ENCODE results near the gene ASPHD1.
"Not testable (repeated sequence)": the region's sequence is repeated elsewhere in the genome, so short reads cannot be mapped to it uniquely, and the experiment has no call there.

The ASPHD1 gene

DNA sequence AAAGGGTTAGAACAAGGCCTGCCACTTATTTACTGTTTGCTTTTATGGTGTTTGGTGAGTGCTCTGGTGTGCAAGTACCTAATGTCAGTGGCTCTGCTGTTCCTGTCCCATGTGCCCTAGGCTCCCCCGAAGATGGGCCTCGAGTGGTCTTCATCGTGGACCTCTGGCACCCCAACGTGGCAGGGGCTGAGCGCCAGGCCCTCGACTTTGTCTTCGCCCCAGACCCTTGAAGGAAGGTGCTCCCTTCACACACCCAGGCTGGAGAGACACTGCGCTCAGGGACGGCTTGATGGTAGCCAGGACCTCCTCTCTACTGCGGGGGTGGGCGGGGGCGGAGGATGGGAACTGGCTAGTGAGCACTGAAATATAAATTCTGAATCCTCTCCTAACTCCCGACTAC, 5.4 kb downstream of the ASPHD1 start:
- no peak overlapping the region for H3K4me3 ChIP-seq (ENCODE audit: insufficient read depth, low read depth, low read length, poor library complexity, severe bottlenecking)
- no peaks in the 10 kb centered on the region for H3K27me3 ChIP-seq (replicated peaks; ENCODE audit: control insufficient read depth, insufficient read depth, low read length, poor library complexity, severe bottlenecking)
- H3K9me3 ChIP-seq (ENCODE audit: control insufficient read depth, low read length): no peaks in the 10 kb centered on the region
- DNase-seq: no peak
- H3K4me1 ChIP-seq (ENCODE audit: control insufficient read depth, insufficient read depth, low read length, poor library complexity, severe bottlenecking): peaks cover 2% of the 10 kb centered on the region
- no peak overlapping the region for H3K27ac ChIP-seq (ENCODE audit: insufficient read depth, low read length, poor library complexity, severe bottlenecking)
- no peaks in the 10 kb centered on the region for H3K36me3 ChIP-seq (ENCODE audit: control insufficient read depth, insufficient read depth, low read length)

DNA sequence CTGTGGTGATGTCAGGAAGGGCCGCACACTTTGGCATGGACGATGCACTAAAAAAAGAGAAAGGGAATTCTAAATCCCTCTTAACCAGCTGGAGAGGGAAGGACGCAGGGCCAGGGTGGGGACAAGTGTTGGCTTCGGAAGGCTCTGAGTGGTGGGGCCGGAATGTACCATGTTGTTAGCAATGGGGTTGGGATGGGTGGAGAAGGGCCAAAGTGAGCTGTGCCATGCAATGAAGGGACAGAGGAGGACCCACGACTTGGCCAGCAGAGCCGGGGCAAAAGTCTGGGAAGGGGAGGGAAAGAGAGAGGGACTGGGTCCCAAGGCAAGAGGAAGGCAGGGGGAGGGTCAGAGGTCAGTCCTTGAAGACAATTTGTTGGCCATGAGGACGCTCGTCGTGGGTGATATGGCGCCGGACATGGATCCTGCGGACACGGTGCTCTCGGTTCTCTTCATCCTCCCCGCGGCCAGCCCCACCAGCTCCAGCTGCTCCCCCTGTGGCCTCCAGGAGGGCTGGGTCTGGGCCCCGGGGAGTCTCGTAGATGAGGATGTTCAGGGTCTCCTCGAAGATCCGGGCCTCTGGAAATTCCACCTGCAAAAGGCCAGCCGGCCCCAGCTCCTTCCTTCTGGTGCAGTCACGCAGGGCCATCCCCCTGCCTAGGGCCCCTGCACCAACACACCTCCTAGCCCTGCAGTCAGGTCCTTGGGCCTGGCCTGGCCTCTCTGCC, 6.4 kb downstream of the ASPHD1 start:
- Histone ChIP-seq H3K9me3 (ENCODE audit: control insufficient read depth, low read length) (no peaks in the 10 kb centered on the region), H3K4me1 (ENCODE audit: control insufficient read depth, insufficient read depth, low read length, poor library complexity, severe bottlenecking) (no peaks in the 10 kb centered on the region), H3K36me3 (ENCODE audit: control insufficient read depth, insufficient read depth, low read length) (no peaks in the 10 kb centered on the region), H3K27ac (ENCODE audit: insufficient read depth, low read length, poor library complexity, severe bottlenecking) (no peak overlapping the region), H3K27me3 (replicated peaks; ENCODE audit: control insufficient read depth, insufficient read depth, low read length, poor library complexity, severe bottlenecking) (no peaks in the 10 kb centered on the region), H3K4me3 (ENCODE audit: insufficient read depth, low read depth, low read length, poor library complexity, severe bottlenecking) (no peak overlapping the region)
- no peak for DNase-seq

DNA sequence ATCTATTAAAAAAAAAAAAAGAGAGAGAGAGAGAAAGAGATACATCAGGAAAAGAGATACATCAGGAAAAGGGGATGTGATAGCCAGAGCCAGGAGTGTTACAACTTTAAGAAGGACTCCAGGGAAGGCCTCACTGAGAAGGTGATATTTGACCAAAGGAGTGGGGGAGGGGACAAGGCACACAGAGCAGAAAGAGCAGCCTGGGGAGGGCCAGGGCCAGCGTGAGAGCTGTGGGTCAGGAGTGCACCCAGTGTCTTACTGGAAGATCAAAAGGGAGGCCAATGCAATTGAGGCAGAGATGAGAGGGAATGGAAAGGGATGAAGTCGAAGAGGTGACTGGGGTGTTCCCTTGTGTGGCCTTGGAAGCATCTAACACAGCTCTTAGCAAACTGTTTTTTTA, 7.7 kb downstream of the ASPHD1 start:
- Histone ChIP-seq H3K36me3 (ENCODE audit: control insufficient read depth, insufficient read depth, low read length) (no peaks in the 10 kb centered on the region), H3K4me1 (ENCODE audit: control insufficient read depth, insufficient read depth, low read length, poor library complexity, severe bottlenecking) (no peaks in the 10 kb centered on the region), H3K27me3 (replicated peaks; ENCODE audit: control insufficient read depth, insufficient read depth, low read length, poor library complexity, severe bottlenecking) (no peaks in the 10 kb centered on the region), H3K27ac (ENCODE audit: insufficient read depth, low read length, poor library complexity, severe bottlenecking) (no peak overlapping the region), H3K4me3 (ENCODE audit: insufficient read depth, low read depth, low read length, poor library complexity, severe bottlenecking) (no peak overlapping the region), H3K9me3 (ENCODE audit: control insufficient read depth, low read length) (no peaks in the 10 kb centered on the region)
- no peak for DNase-seq

DNA sequence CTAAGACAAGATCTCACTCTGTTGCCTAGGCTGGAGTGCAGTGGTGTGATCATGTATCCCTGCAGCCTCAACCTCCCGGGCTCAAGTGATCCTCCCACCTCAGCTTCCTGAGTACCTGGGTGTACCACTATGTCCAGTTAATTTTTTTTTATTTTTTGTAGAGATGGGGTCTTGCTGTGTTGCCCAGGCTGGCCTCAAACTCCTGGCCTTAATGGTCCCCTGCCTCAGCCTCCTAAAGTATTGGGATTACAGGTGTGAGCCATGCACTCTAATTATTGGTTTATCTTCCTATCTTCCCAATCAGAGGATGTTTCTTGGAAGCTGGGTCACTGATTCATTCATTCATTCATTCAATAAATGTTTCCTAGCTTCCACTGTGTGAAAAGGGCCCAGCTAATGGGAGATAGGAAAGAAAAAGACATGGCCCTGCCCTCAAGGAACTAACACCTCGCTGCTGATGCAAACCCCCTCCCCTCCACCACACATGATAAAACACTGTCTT, 8.5 kb downstream of the ASPHD1 start:
- Histone ChIP-seq H3K36me3 (ENCODE audit: control insufficient read depth, insufficient read depth, low read length) (no peaks in the 10 kb centered on the region), H3K27me3 (replicated peaks; ENCODE audit: control insufficient read depth, insufficient read depth, low read length, poor library complexity, severe bottlenecking) (no peaks in the 10 kb centered on the region), H3K27ac (ENCODE audit: insufficient read depth, low read length, poor library complexity, severe bottlenecking) (no peak overlapping the region), H3K4me1 (ENCODE audit: control insufficient read depth, insufficient read depth, low read length, poor library complexity, severe bottlenecking) (no peaks in the 10 kb centered on the region), H3K4me3 (ENCODE audit: insufficient read depth, low read depth, low read length, poor library complexity, severe bottlenecking) (no peak overlapping the region), H3K9me3 (ENCODE audit: control insufficient read depth, low read length) (no peaks in the 10 kb centered on the region)
- no peak for DNase-seq

DNA sequence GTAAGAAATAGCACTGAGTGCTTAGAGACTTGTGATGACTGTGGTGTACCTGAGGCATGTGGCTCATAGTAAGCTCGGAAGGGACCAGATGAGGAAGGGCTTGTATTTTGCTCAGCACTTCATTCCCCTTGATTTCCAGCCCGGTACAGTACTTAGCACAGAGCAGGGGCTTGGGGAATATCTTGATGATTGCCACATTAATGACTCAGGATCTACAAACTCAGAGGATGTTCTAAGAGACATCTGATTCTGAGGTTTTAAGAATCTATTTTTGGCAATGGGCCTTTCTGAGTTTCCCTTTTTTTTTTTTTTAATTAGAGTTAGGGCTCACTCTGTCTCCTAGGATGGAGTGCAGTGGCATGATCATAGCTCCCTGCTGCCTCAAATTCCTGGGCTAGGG, 9.1 kb downstream of the ASPHD1 start:
- Histone ChIP-seq H3K4me3 (ENCODE audit: insufficient read depth, low read depth, low read length, poor library complexity, severe bottlenecking) (no peak overlapping the region), H3K27ac (ENCODE audit: insufficient read depth, low read length, poor library complexity, severe bottlenecking) (no peak overlapping the region), H3K9me3 (ENCODE audit: control insufficient read depth, low read length) (no peaks in the 10 kb centered on the region), H3K27me3 (replicated peaks; ENCODE audit: control insufficient read depth, insufficient read depth, low read length, poor library complexity, severe bottlenecking) (no peaks in the 10 kb centered on the region), H3K4me1 (ENCODE audit: control insufficient read depth, insufficient read depth, low read length, poor library complexity, severe bottlenecking) (no peaks in the 10 kb centered on the region), H3K36me3 (ENCODE audit: control insufficient read depth, insufficient read depth, low read length) (peaks cover 3% of the 10 kb centered on the region)
- no peak for DNase-seq

DNA sequence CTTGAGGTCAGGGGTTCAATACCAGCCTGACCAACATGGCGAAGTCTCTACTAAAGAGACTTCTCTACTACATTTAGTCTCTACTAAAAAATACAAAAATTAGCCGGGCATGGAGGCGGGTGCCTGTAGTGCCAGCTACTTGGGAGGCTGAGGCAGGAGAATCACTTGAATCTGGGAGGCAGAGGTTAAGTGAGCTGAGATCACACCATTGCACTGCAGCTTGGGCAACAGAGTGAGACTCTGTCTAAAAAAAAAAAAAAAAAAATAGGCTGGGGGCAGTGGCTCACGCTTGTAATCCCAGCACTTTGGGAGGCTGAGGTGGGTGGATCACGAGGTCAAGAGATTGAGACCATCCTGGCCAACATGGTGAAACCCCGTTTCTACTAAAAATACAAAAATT, 9.6 kb downstream of the ASPHD1 start:
- H3K9me3 ChIP-seq (ENCODE audit: control insufficient read depth, low read length); H3K4me3 ChIP-seq (ENCODE audit: insufficient read depth, low read depth, low read length, poor library complexity, severe bottlenecking); H3K27me3 ChIP-seq (replicated peaks; ENCODE audit: control insufficient read depth, insufficient read depth, low read length, poor library complexity, severe bottlenecking); H3K27ac ChIP-seq (ENCODE audit: insufficient read depth, low read length, poor library complexity, severe bottlenecking); DNase-seq; H3K4me1 ChIP-seq (ENCODE audit: control insufficient read depth, insufficient read depth, low read length, poor library complexity, severe bottlenecking); H3K36me3 ChIP-seq (ENCODE audit: control insufficient read depth, insufficient read depth, low read length): not testable (repeated sequence)

DNA sequence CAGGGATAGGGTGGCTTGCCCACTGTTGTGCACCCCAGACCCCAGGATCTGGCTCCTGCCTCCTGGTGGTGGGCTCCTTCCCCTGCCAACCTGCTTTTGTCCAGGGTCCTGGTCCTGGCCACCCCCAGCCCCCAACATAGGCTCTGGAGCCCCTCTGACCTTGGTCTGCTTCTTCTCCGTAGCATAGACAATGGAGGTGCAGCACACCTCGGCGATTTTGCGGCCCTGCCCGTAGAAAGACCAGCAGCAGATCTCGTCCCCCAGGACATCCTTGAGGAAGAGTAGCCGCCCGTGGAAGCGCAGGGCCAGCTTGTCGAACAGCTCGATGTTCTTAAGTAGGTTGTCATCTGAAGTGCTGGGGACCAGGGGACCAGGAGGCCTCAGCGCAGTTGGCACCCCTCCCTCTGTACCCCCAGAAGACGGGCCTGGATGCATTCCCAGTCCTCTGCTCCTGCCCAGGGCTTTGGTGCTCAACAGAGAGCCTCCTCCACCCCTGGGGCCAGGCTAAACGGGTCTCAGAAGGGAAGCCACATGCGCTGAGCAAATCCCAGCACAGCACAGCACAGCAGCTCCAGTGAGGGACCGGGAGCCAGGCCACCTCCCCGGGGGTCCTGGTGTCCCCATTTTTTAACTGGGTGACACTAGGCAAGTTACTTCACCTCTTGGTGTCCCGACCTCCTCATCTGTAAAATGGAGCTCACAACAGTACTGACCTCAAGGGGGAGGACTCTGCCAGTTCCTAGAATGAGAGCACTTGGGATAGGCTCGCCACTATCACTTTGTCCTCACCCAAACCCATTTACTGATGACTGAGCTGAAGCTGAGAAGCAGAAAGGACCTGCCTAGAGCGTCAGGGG, 10.8 kb downstream of the ASPHD1 start:
- Histone ChIP-seq H3K27me3 (replicated peaks; ENCODE audit: control insufficient read depth, insufficient read depth, low read length, poor library complexity, severe bottlenecking) (no peaks in the 10 kb centered on the region), H3K9me3 (ENCODE audit: control insufficient read depth, low read length) (no peaks in the 10 kb centered on the region), H3K4me1 (ENCODE audit: control insufficient read depth, insufficient read depth, low read length, poor library complexity, severe bottlenecking) (no peaks in the 10 kb centered on the region), H3K4me3 (ENCODE audit: insufficient read depth, low read depth, low read length, poor library complexity, severe bottlenecking) (no peak overlapping the region), H3K27ac (ENCODE audit: insufficient read depth, low read length, poor library complexity, severe bottlenecking) (no peak overlapping the region), H3K36me3 (ENCODE audit: control insufficient read depth, insufficient read depth, low read length) (peaks cover 7% of the 10 kb centered on the region)
- DNase-seq: no peak

DNA sequence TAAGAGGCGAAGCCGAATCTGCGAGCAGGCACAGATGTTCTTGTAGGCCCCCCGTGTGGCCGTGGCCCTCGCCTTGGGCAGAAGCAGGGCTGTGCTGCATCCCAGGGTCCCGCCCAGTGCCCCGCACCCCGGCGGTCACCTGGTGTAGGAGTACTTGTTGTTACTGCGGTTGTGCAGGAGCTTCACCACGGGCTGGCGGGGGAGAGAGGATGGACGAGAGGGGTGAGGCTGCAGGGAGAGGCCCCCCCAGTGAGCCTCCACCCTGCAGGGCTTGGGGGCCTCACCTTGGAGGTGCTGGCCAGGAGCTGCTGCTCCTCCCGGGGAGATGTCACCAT, 11.4 kb downstream of the ASPHD1 start:
- peaks cover 7% of the 10 kb centered on the region for H3K36me3 ChIP-seq (ENCODE audit: control insufficient read depth, insufficient read depth, low read length)
- no peak for DNase-seq
- no peak overlapping the region for H3K27ac ChIP-seq (ENCODE audit: insufficient read depth, low read length, poor library complexity, severe bottlenecking)
- no peak overlapping the region for H3K4me3 ChIP-seq (ENCODE audit: insufficient read depth, low read depth, low read length, poor library complexity, severe bottlenecking)
- H3K27me3 ChIP-seq (replicated peaks; ENCODE audit: control insufficient read depth, insufficient read depth, low read length, poor library complexity, severe bottlenecking): no peaks in the 10 kb centered on the region
- H3K9me3 ChIP-seq (ENCODE audit: control insufficient read depth, low read length): no peaks in the 10 kb centered on the region
- no peaks in the 10 kb centered on the region for H3K4me1 ChIP-seq (ENCODE audit: control insufficient read depth, insufficient read depth, low read length, poor library complexity, severe bottlenecking)

DNA sequence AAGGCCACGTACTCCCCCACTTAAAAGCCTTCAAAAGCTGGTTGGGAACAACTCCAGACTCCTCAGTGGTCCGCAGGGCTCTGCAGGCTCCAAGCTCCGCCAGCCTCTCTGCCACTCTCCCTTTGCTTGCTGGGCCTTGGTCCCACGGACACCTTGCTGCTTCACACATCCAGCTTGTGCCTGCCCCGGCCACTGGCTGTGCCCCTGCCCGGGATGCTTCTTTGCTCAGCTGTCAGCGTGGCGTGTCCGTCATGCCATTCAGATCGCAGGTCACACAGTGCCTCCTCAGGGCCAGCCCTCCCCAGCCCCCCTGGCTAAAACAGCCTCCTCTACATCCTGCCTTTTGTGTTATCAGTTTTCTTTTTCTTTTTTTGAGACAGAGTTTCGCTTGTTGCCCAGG, 11.8 kb downstream of the ASPHD1 start:
- H3K36me3 ChIP-seq (ENCODE audit: control insufficient read depth, insufficient read depth, low read length): peaks cover 7% of the 10 kb centered on the region
- H3K9me3 ChIP-seq (ENCODE audit: control insufficient read depth, low read length): no peaks in the 10 kb centered on the region
- no peak overlapping the region for H3K27ac ChIP-seq (ENCODE audit: insufficient read depth, low read length, poor library complexity, severe bottlenecking)
- DNase-seq: no peak
- H3K27me3 ChIP-seq (replicated peaks; ENCODE audit: control insufficient read depth, insufficient read depth, low read length, poor library complexity, severe bottlenecking): no peaks in the 10 kb centered on the region
- no peak overlapping the region for H3K4me3 ChIP-seq (ENCODE audit: insufficient read depth, low read depth, low read length, poor library complexity, severe bottlenecking)
- no peaks in the 10 kb centered on the region for H3K4me1 ChIP-seq (ENCODE audit: control insufficient read depth, insufficient read depth, low read length, poor library complexity, severe bottlenecking)

DNA sequence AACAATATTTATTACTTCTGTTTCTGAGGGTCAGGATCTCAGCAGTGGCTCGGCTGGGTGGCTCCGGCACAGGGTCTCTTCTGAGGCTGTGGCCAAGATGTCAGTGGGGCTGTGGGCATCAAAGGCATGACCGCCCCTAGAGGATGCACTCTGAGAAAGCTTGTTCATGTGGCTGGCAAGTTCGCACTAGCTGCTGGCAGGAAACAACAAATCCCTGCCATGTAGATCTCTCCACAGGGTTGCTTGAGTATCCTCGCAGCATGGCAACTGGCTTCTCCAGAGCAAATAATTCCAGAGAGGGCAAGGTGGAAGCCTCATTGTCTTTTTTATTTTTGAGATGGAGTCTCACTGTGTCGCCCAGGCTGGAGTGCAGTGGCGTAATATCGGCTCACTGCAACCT, 13.2 kb downstream of the ASPHD1 start:
- H3K27me3 ChIP-seq (replicated peaks; ENCODE audit: control insufficient read depth, insufficient read depth, low read length, poor library complexity, severe bottlenecking): no peaks in the 10 kb centered on the region
- H3K4me3 ChIP-seq (ENCODE audit: insufficient read depth, low read depth, low read length, poor library complexity, severe bottlenecking): no peak overlapping the region
- no peaks in the 10 kb centered on the region for H3K4me1 ChIP-seq (ENCODE audit: control insufficient read depth, insufficient read depth, low read length, poor library complexity, severe bottlenecking)
- H3K36me3 ChIP-seq (ENCODE audit: control insufficient read depth, insufficient read depth, low read length): peaks cover 12% of the 10 kb centered on the region
- H3K27ac ChIP-seq (ENCODE audit: insufficient read depth, low read length, poor library complexity, severe bottlenecking): no peak overlapping the region
- H3K9me3 ChIP-seq (ENCODE audit: control insufficient read depth, low read length): no peaks in the 10 kb centered on the region
- no peak for DNase-seq

All from effector memory CD4-positive, alpha-beta T cell (primary cell).